Stimulated activated CD4-positive, alpha-beta T cell treated with anti-CD3 and anti-CD28 coated beads, Interleukin-1b, Interleukin-23, amount 100 ng/mL, for 1 hour (primary cell): ENCODE results near the gene LHFPL3.

Source experiments
- DNase-seq, 2 donors: peaks; one replicate each; pipeline ENCODE4 v3.0.0-alpha.2; 2020; ENCODE audit warnings: low read depth in 2 of 2

Gene LHFPL3

DNA sequence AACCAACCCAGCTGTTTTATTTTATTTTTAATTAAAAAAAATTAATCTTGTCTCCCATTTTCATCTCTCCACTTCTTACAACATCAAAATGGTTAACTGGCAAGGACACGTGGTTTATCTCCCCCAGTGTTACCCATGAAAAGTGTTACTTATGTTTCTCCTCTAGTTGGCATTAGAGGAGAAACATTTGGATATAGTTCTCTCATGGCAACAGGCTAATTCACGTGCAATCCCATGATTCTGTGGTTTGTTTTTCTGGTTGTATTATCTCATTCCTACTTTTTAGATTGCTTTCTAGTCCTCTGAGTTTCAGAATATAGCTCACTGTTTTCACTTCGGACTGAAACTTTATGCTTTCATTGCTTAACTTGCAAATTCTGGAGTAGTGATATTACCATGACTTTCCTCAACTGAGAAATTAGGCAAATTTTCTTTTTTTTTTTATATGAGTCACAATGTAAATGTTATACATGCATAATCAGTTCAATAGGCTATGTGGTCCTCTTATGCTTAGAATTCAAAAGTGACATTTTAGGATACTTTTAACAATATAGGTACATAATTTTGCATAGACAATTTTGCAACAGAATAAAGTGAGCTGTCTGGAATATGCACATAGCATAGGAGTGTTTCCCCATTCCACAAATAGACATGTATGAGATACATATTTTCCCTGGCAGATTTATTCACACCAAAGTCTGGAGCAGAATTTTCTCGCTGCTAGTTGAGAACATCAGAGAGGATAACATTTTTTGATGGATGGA is 43.0 kb downstream of the LHFPL3 start:
- DNase-seq, result no peak

DNA sequence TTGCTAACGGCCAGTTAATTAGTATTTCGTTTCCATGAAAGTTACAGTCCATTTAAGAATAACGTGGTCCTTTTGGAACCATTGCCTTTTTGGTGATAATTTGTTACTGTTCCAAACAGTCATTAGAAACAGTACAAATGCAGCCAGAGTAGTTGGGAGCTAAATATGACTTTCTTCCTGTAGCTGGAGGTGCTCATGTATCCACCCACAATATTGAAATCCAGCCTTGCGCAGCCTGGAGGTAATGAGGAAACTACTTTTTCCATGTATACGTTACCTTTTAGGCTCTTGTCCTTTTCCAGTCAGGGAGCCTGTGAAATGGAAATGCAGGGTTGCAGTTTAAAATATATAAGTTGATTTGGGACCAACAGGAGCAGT is 43.6 kb downstream of the LHFPL3 start:
- DNase-seq, result no peak

- no peak for DNase-seq
Observed at GRCh38 chr7:104382616-104383015, 54.2 kb downstream of the LHFPL3 start.

GRCh38 chr7:104386943-104387342 is 58.5 kb downstream of the LHFPL3 start:
- DNase-seq, result no peak

GRCh38 chr7:104388222-104388621 is 59.8 kb downstream of the LHFPL3 start:
- DNase-seq, result no peak

GRCh38 chr7:104395162-104395561 is 66.8 kb downstream of the LHFPL3 start:
- DNase-seq, result no peak

DNA sequence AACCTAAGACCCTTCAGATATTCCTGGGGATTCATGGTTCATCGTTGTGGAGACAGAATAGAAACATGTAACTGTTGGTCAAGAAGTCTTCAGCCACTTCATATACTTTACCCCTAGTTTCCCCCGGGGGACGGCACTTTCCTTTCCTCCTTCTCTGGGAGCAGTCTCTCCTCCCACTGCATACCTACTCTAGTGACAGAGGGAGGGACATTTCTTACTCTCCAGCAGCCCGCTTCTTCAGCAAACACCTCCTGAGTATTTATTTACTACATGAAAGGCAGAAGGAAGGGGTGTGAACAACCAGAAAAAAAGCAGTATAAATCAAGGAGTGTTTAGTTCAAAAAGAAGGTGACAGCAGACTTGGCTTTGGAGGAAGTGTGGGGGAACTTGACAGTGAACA is 69.0 kb downstream of the LHFPL3 start:
- DNase-seq, result no peak

DNA sequence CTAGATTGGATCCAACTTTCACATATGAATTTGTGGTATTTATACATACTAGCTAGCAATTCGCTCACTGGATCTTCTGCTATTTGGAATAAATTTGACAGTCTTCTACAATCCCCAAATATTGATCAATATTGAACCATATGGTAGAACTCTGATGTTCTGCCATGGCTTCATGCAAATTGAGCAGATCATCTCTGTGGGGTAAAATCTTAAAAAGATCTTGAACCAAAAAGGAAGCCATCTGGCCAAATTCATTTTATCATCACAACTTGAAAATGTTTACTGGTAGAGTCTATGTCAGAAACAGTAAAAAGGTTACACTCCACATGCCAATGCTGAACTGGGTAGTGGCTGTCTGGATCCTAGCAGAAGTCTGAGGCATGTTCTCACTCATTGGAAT is 80.0 kb downstream of the LHFPL3 start:
- no peak for DNase-seq

GRCh38 chr7:104410742-104411141 is 82.3 kb downstream of the LHFPL3 start:
- no peak for DNase-seq

DNA sequence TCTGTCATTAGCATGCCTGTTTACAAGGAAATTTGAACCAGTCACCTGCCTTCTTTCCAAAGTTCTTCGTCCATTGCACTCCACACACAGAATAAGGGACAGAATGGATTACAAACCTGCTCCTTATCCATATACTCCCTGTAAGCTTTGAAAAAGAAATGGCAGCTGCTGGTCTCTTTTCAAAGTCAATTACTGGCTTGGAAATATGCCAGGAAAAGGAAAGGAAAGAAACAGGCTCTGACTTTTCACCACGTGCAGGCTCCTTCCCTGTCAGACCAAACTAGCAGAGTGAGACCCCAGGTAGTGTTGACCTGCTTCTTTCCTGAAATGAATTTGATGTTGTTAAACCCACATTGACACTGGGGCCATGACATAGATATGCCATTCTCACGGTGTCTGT is 84.5 kb downstream of the LHFPL3 start:
- DNase-seq, result no peak

DNA sequence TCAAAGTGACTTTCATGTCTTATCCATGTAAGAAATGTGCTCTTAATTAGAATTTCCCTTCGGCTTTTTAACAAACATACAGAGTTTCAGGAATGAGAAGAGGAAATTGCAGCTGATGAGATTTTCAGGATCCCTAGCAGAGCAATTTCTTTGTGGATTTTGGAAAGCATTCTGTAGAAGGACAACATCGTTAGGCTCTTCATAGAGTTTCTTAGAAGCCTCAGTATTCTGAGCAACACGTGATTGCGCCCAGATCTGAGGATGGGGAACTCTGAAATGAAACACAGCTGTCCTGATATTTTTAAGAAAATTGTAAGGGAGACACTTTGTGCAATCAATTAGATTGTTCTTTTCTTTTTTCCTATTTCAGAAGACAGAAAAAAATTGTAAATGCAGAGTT is 85.8 kb downstream of the LHFPL3 start:
- no peak for DNase-seq

- no peak for DNase-seq
Observed at GRCh38 chr7:104415700-104416099, 87.3 kb downstream of the LHFPL3 start.

GRCh38 chr7:104416866-104417393 is 88.5 kb downstream of the LHFPL3 start:
- DNase-seq, result no peak

- no peak for DNase-seq
Observed at GRCh38 chr7:104431930-104432329, 103.5 kb downstream of the LHFPL3 start.

- no peak for DNase-seq
Observed at GRCh38 chr7:104434129-104434528, 105.7 kb downstream of the LHFPL3 start.

- no peak for DNase-seq
Observed at GRCh38 chr7:104442481-104442880, 114.1 kb downstream of the LHFPL3 start.

GRCh38 chr7:104444017-104444416 is 115.6 kb downstream of the LHFPL3 start:
- no peak for DNase-seq

DNA sequence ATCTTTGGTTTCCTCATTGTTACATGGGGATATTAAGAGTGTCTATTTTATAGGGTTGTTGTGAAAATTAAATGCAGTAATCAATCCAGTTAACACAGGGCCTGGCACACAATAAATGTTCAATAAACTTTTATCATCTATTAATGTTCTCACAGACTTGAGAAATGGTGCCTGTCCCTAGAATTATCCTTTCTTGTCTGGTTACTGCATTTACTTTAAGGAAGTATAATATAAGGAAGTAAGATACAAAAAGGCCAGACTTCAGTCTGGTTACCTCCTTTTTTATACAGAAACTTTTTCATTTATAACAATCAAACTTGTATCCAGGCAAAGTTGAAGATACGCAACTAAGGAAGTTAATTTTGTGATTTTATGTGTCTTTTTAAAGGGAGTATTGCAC is 117.0 kb downstream of the LHFPL3 start:
- no peak for DNase-seq

DNA sequence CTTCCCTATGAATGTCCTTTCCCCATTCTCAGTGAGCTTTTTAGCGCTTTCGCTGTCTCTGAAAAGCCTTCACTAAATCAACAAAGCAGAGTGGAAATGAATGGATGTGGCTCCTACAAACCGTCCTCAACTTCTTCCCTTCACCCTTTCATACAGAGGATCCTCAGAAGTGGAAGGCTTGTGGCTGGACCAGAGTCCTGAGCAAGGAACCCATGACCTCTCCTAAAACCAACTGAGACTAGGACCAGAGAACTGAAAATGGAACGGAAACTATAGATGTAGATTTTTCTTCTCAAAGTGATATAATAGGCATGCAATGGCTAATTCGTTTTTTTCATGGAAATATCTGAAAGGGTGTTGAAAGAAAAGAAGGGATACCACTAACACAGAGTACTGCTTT is 122.5 kb downstream of the LHFPL3 start:
- DNase-seq, result no peak

DNA sequence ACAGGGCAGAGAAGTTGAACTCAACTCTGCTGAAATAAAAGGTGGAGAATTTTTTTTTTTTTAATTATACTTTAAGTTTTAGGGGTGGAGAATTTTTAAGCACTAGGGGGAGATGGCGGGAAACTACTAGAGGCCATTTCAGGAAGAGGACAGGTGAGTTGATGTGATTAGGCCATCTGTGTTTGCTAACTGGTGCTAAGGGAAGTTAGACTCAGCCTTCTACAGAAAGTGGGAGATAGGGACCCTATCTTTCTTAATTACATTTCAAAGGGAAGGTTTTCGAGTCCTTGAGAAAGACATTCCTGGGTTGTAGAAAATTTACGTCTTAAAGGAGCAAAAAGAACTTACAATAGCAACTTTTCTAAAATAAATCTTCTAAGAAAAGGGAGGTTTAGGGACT is 124.8 kb downstream of the LHFPL3 start:
- DNase-seq, result no peak

- no peak for DNase-seq
Observed at GRCh38 chr7:104458875-104459274, 130.5 kb downstream of the LHFPL3 start.

GRCh38 chr7:104469166-104469820 is 140.9 kb downstream of the LHFPL3 start:
- DNase-seq, result no peak

DNA sequence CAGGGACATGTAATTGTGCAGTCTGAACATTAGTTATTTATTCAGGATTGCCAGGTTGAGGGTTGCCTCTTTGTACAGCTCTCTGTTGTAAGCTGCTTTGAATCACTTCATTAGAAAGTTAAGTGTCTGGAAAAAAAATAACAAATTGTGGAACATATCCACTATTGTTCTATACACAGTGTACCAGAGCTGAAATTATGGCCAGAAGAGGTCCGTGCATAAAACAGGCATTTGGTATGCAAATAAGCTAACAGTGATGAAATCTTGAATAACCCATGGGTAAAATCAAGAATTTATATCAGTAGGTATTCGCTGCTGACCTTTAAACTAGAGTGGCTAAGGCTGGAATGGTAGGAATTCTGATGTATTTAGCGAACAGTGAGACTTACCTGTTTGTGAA is 152.1 kb downstream of the LHFPL3 start:
- DNase-seq, result no peak
